ELF-1 (cell line): ENCODE data around the gene DUSP5.
"Not testable (repeated sequence)": the region's sequence is repeated elsewhere in the genome, so short reads cannot be mapped to it uniquely, and the experiment has no call there.

Source experiments
- DNase-seq: peaks from one replicate; pipeline ENCODE4 v3.0.0-alpha.2; 2016; ENCODE audit warnings: low read depth, low spot score

The DUSP5 gene, protein sequence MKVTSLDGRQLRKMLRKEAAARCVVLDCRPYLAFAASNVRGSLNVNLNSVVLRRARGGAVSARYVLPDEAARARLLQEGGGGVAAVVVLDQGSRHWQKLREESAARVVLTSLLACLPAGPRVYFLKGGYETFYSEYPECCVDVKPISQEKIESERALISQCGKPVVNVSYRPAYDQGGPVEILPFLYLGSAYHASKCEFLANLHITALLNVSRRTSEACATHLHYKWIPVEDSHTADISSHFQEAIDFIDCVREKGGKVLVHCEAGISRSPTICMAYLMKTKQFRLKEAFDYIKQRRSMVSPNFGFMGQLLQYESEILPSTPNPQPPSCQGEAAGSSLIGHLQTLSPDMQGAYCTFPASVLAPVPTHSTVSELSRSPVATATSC

DNA sequence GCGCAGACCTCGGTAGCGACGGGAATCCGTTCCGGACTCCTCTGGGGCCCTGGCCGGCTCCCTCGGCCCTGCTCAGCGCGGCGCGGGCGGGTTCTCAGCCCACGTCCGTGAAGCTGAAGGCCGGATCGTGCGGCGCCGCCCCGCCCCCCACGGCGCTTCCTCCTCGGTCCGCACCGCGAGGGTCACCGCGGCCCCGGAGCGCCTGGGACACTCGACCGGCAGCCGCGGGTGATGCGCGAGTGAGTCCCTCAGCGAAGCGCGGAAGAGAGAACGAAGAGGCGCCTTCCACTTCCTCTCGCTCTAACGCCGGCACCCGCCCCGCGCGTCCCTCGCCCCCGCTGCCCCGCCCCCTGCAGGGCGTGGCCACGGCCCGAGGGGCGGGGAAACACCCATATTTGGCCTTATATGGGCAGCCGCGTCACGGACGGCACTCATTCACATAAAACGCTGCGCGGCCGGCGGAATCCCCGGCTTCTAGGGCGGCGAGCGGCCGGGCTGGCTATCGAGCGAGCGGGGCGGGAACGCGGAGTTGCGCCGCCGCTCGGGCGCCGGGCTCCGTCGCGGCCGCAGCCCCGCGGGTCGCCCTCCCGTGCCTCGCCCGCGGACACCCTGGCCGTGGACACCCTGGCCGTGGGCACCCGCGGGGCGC lies at the start of gene DUSP5:
DUSP5 (plus strand) TSS at position 470 of the 649 bp plus-strand sequence. CDS start 215 bp downstream, outside the sequence.
- DNase-seq = peak; percentile 90

DNA sequence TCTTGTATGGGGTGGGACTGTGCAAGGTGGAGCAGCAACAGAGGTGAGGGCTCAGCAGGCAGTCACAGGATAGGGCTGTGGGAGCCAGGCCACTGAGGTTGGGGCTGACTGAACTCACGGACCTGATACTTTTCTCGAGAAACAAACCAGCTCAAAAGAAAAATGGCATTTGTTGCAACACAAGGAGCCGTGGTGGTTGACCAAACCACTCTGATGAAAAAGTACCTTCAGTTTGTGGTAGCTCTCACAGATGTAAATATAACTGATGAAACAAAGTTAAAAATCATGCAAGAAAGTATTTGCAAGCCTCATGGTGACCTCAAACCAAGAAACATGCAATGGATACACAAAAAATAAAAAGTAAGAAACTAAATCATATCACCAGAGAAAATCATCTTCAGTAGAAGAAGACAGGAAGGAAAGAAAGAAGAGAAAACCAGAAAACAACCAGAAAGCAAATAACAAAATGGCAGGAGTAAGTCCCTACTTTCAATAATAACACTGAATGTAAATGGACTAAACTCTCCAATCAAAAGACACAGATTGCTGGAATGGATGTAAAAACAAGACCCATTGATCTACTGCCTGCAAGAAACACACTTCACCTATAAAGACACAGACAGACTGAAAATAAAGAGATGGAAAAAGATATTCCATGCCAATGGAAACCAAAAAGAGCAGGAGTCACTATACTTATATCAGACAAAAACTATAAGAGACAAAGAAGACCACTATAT lies 48.9 kb upstream of the DUSP5 start:
- no peak for DNase-seq

DNA sequence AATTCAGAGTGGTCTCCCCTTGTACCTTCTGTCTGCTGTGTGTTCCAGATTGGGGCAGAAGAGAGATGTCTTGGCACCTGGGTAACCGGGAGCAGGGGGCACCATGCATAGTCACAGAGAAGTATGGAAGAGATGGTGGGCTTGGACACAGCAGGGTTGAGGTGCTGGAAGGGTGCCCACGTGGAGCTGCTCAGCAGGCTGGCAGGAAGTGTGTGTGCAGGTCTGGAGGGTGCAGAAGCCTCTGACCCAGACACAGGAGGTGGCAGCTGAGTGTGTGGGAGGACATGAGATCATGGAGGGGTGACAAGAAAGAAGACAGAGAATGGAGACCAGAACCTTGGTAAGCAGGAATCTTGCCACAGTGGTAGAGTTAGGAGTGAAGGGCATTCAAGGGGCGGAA lies 42.3 kb upstream of the DUSP5 start:
- DNase-seq = no peak

DNA sequence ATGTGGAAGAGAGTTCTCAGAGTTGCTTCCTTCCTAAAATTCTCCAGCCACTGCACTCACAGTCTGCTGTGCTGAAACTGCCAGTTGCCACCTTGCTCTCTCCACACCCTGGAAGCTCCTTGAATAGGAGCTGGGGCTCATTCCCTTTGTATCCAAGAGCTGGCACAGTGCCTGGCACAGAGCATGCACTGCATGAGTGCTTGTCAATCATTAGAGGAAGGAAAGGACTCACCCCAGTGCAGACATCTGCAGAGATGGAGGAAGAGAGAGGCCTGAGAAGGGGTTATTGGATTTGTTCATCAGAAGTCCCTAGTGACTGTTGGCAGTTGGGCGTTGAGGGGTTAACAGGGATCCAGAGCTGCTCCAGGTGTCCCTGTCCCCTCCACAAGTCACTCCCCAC lies 41.7 kb upstream of the DUSP5 start:
- no peak for DNase-seq

DNA sequence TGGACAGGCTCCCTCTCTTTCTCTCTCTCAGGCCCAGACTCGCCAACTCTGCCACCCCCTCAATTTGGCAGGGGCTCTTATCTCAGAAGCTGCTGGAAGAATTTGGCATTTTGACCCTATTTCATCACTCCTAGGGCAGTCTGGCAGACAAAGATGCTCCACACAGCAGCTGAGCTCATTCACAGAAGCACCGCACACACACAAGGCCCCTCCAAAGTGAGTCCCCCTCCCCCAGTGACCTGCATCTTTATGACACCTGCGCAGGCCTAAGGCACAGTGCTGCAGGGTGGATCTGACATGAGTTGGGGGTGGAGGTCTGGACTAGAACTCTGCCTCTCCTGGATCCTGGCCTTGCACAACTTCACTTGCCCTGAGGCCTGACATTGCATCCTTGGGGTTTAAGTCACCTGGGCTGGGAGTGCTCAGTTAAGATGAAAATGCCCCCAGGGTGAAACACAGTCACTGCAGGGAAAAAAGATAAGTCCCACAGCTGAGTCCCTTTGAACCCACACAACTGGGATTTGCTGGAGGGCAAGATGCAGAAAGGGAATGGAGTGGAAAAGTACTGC lies 41.1 kb upstream of the DUSP5 start:
- peak; percentile 84 for DNase-seq

DNA sequence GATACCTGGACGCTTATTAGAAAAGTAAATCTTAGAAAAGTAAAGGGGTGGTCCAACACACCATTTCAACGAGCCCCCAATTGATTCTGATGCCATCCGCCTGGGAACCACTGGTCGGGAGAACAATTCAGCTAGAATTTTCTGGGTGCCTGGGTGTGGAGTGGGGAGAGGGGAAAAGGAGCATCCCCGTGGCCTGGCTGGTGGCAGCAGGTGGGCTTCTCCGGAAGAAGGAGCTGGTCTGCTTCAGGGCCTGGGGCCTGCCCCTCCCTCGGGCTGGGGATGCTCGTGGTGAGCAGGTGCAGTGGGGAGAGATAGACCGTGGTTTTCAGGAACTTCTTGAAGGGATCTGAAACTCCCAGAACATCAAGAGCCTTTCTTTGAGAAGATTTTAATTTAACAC lies 39.9 kb upstream of the DUSP5 start:
- no peak for DNase-seq

DNA sequence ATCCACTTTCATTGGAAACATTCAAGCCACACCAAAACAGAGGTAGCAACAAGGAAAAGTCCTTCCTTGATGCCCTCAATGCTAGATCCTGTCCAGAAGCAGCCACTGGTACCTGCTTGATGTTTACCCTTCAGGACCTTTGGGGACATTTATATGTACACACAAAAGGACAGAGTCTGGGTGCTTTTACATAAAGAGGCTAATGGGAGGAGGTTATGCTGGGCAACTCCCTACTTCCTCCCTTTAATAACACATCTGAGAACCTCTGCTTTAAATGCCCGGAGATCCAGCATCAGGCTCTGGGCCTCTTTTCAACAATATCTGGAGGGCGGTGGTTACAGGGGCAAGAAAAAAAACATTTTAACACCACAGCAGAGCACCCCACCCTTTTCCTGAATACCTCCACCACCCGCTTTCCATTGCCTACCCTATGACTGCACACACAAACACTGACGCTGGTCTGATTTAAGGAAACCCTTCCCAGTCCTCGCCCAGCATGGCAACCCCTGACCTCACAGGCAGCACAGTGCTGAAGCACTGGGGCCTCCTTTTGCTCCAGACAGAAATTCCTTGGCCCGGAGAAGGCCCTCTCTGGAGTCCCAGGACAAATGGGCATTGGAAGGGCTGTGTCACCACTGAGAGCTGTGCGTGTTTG lies 39.3 kb upstream of the DUSP5 start:
- DNase-seq = no peak

DNA sequence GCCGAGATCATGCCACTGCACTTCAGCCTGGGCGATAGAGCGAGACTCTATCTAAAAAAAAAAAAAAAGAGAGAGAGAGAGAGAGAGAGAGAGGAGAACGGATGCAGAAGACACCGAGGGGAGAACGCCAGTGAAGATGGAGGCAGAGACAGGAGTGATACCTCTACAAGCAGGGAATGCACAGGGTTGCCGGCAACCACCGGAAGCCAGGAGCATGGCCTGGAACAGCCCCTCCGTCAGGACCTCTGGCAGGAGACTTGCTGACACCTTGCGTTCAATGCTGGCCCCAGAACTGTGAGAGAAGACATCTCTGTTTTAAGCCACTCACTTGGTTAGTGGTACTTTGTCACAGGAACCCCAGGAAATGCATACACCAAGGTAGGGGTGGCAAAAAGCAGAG lies 38.1 kb upstream of the DUSP5 start:
- DNase-seq = no peak

DNA sequence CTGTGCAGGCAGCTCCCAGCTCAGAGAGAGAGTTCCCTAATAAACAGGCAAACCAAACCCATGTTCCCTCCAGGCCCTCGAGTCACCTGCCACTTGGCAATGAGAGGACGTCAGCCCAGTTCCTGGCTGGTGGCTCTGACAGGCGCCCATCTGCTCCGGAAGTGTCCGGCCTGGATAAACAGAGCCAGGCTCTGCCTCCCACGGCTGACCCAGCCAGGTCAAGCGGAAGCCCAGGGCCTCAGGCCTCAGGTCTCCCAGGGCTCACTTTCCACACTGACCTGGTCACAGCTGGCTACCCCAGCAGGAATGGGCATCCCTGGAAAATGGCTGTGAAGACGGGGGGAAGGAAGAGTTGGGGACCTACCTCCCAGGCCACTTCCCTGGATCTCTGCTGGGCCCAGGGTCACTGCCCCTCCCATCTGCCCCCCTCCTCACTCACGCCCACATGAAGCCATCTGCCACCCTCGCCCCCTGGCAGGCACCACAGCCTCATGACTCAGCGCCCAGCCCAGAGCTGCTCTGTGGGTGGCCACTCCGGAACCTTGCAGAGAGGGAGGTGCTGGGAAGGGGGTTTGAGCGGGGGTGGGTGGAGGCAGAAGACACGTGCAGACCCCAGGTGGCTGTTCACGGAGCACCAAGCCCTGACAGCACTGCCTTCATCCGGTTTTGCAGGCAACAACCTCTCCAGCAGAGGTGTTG lies 37.4 kb upstream of the DUSP5 start:
- DNase-seq = no peak

DNA sequence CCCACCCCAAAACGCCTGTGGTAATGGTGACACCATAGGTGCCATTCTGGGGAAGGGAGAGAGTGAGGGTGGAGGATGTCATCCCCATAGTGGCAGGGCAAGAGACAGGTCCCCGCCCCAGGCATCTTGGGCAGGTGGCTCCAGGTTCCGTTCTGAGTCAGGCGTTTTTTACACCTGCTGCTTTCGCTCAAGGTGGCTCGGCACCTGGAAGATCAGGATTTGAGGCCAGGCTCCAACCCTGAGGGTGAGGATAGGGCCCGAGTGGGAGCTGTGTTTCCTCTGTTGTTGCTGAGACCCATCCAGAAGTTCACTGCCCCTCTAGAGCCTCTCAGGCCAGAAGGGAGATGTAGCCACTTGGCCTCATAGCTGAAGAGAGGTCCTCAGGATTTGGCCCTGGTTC lies 36.6 kb upstream of the DUSP5 start:
- no peak for DNase-seq

DNA sequence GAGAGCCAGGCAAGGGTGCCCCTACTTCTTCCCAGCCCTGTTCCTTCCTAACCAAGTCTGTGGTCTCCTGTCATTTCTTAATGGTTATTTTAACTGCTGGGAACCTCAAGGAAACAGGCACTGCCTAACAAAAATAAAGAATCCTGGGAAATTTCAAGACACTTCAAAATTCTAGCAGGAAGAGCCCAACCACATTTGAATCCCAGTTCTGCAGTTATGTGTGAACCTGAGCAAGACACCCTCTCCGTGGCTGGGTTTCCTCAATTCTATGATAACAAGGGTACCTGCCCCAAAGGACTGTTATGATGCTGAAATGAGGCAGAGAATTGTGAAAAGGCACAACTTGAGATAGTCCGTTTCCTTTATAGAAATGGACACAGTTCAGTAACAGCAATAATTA lies 36.2 kb upstream of the DUSP5 start:
- DNase-seq = no peak

DNA sequence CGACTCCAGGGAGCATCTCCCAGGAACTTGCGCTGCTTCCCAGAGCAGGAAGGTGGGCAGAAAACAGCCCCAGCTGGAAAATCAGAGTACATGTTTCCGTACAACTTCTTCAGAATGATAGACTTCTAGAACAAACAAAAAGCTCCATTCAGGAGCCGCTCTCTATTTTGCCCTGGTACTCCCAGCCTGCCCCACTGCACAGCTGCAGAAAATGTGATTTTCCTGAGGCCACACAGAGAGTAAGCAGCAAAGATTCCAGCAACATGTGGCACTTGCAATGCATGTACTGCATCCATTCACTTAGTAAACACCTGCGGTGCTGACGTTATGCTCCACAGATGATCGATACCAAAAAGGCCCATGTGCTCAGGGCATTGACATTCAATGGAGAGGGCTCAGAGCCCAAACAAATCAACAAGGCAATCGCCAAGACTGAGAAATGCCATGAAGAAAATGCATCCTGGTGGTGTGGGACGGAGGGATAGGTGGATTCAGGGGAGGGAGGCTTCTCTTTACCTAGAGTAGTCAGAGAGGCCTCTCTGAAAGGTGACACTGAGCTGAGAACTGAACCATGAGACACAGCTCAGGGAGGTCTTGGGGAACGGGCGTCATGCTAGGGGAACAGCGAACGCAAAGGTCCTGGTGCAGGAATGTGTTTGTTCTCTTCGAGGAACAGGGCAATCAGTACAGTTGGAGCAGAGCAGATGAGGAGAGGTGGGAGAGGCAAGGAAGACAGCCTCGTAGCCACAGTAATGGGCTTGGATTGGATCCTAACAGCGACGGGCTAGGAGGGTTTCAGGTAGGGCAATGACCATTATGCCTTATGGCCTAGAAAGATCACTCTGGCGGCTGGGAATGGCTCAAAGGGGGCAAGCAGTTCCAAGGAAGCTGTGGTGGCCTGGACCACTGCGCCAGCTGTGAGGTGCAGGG lies 35.3 kb upstream of the DUSP5 start:
- DNase-seq = no peak

DNA sequence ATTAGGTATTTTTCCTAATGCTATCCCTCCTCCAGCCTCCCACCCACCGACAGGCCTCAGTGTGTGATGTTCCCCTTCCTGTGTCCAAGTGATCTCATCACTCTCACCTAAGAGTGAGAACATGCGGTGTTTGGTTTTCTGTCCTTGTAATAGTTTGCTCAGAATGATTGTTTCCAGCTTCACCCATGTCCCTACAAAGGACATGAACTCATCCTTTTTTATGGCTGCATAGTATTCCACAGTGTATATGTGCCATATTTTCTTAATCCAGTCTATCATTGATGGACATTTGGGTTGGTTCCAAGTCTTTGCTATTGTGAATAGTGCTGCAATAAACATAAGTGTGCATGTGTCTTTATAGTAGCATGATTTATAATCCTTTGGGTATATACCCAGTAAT lies 29.4 kb upstream of the DUSP5 start:
- DNase-seq = not testable (repeated sequence)

DNA sequence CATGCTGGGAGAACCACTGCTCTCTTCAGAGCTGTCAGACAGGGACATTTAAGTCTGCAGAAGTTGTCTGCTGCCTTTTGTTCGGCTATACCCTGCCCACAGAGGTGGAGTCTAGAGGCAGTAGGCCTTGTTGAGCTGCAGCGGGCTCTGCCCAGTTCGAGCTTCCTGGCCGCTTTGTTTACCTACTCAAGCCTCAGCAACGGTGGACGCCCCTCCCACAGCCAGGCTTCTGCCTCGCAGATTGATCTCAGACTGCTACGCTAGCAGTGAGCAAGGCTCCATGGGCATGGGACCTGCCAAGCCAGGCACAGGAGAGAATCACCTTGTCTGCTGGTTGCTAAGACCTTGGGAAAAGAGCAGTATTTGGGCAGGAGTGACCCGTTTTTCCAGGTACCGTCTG lies 27.2 kb upstream of the DUSP5 start:
- not testable (repeated sequence) for DNase-seq

DNA sequence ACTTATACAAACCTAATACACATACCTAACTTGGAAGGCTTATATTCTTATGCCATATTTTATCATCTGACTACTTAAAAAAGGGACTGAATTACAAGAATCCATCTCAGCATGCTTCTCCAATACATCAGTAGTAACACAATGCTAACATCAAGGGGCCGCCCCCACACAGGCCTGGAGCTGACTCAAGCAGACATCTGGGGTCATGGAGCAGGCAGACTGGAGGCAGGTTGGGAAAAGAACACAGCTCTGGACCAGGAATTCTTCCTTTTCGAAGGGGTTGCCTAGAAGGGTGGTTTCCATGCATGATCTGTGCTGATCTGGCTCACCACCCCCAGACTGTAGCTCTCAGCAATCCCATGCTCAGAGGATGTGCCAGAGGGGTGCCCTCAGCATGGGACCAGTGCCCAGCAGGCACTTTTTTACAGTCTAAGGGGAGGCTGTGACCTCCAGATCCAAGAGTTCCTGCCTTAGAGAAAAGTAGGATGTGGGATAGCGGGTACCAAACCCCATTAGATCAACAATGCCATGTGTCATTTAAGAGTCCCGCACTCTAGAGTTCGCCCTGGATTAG lies 26.1 kb upstream of the DUSP5 start:
- no peak for DNase-seq

DNA sequence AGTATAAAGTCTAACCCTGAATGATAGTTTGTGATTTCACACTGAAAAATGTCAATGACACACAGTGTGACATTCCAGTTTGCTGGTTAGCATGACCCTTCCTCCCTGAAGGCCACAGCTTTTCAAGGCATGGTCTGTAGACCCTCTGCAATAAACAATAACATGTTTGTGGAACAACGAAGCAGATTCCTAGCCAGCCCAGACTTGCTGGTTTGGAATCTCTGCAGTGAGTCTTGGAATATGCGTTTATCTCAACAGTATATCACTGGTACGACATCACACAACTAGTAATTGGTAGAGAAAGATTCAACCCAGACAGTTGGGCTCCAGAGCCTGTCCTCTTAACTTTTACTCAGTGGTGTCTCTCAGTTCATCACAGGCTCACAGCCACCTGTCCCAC lies 23.7 kb upstream of the DUSP5 start:
- DNase-seq = no peak

DNA sequence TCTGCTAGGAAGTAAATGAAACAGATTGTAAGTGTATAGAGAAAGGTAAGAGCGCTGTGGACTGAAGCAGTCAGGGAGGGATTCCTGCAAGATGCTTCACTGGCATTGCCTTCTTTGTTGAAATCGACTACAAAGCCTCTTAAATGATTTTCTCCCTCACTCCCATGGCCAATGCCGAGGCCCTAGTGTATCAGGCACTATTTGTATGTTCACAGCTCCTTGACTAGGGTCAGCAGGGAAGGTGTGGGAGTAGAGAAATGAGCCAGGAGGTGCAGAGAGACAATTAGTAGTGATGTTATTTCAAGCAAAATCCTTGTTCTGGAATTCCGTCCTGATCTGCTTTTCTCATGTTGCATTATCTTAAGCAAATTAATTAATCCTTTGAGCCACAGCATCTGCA lies 22.9 kb upstream of the DUSP5 start:
- DNase-seq = no peak

DNA sequence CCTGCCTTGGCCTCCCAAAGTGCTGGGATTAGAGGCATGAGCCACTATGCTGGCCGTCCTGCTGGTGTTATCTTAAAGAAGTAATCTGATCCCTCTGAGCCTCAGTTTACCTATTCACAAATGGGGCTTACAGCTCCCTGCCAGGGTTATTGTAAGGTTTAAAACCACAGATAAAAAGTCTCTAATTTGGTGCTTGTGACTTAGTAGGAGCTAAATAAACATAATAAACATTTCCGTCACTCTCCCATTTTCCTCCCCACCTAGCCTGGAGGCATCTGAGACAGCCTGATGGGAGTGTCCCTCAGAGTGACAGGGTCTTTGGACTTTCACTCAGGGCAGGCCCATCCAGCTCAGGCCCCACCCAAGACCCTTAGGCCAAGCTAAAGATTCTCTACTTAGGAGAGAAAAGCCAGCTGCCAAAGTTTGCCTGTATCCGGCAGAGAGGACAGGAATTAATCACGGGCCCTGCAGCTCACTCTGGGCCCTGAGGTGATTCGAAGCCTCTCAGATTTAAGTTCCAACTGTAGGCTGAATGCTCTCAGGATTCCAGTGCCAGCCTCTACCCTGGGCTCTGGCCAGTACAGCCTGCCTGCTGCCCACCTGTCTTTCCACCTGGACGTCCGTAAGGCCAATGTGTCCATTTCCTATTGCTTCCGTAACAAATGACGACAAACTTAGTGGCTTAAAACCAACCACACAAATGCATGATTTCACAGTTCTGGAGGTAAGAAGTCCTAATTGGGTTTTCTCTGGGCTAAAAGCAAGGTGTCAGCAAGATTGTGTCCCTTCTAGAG lies 21.8 kb upstream of the DUSP5 start:
- peak; percentile 86 for DNase-seq

DNA sequence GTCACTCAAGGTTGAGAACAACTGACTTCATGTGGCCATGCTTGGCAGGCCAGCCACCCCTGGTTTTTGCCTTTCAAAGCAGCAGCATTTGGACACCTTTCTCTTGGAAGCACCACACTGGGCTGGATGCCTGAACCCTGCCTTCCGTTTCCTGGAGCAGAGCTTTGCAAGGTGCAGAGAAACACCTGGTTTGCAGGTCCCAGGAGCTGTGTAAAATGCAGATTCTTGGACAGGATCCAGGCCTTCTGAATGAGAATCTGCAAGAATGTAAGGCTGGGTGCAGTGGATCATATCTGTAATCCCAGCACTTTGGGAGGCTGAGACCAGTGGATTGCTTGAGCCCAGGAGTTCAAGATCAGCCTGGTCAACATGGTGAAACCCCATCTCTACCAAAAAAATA lies 18.0 kb upstream of the DUSP5 start:
- no peak for DNase-seq
